Heart right ventricle (tissue), 16 donors: Measurements from ENCODE around the gene FAM20C. TPM values are rescaled to one million over a fixed set of nuclear protein-coding genes. Genes with fewer than 3 reads are reported as not detected.

Source experiments
- ATAC-seq, 8 donors: fragments of 200-7000 bp; cut with Tn5 transposase; one replicate each; pipeline ENCODE4 v1.9.1; 2020; ENCODE audit warnings: mild to moderate bottlenecking in 8 of 8, moderate library complexity in 8 of 8, moderate number of reproducible peaks in 1 of 8
- DNase-seq, 2 donors: peaks; one replicate each; pipeline ENCODE4 v3.0.0-alpha.2; 2020
- H3K27ac ChIP-seq, 10 donors: fragments of 200-600 bp; sonication (generic) in 2 of 10; one replicate each; pipeline versions ENCODE4 v1.5.0 to v1.8.0; 2020 to 2022; ENCODE audit warnings: mild to moderate bottlenecking in 3 of 10
- H3K27me3 ChIP-seq, 7 donors: fragments of 200-600 bp; one replicate each; pipeline ENCODE4 v1.8.0; 2021 to 2022; ENCODE audit warnings: mild to moderate bottlenecking in 2 of 7
- H3K36me3 ChIP-seq, 9 donors: fragments of 200-600 bp; sonication (generic) in 1 of 9; one replicate each; pipeline versions ENCODE4 v1.5.0 to v1.8.0; 2020 to 2022; ENCODE audit warnings: mild to moderate bottlenecking in 2 of 9
- H3K4me1 ChIP-seq, 9 donors: fragments of 200-600 bp; sonication (generic) in 1 of 9; one replicate each; pipeline versions ENCODE4 v1.5.0 to v1.8.0; 2020 to 2022; ENCODE audit warnings: mild to moderate bottlenecking in 4 of 9
- H3K4me3 ChIP-seq, 10 donors: fragments of 200-600 bp; sonication (generic) in 2 of 10; one replicate each; pipeline versions ENCODE4 v1.5.0 to v1.8.0; 2020 to 2022; ENCODE audit warnings: mild to moderate bottlenecking in 7 of 10, moderate library complexity in 2 of 10
- H3K9me3 ChIP-seq, 11 donors: fragments of 200-600 bp in 10 of 11; sonication (generic) in 2 of 11; one replicate each; pipeline versions ENCODE4 v1.5.0 to v1.8.0; 2013 to 2022; ENCODE audit warnings: mild to moderate bottlenecking in 2 of 11, control low read depth in 1 of 11, moderate library complexity in 1 of 11
- CTCF ChIP-seq, 9 donors: fragments of 200-600 bp; sonication (generic) in 2 of 9; IDR thresholded peaks; one replicate each; pipeline versions ENCODE4 v1.5.0 to v1.8.0; 2021 to 2022; ENCODE audit warnings: antibody characterized with exemption in 9 of 9, mild to moderate bottlenecking in 5 of 9, moderate library complexity in 1 of 9
- WGBS, 2 donors: extraction: QIAGEN DNeasy Blood & Tissue Kit; methylation state at CpG; one replicate each; pipeline ENCODE4 v1.1.7; 2013; ENCODE audit warnings: inconsistent platforms in 1 of 2; 5-methylcytosine and 5-hydroxymethylcytosine counted together
- intact Hi-C, 10 donors: fragments of 100-400 bp; cut with DNase I; formaldehyde crosslinking; loops; one replicate each; pipeline versions ENCODE4 v1.11.1 to v1.14.2; 2022
- polyA plus RNA-seq, 2 donors: library from polyadenylated mRNA; stranded (reverse); fragments of 200-250 nt; gene quantifications; one replicate each; pipeline ENCODE4 v1.2.3, GENCODE V29; 2013
- total RNA-seq, 10 donors: library from RNA; stranded (reverse); fragmentation: NEBNext Ultra II Directional in 3 of 10; extraction: Animal tissue kit (Norgen Biotek cat#: 25700) in 3 of 10; gene quantifications; one replicate each; pipeline versions ENCODE4 v1.2.1 to v1.2.4, GENCODE V29; 2021 to 2023
- donor health status: Arrhythmogenic right ventricular cardiomyopathy.
- donor health status: ischemic (EF 13 %, LVEDD 7.1; RV severe dilation, severe dysfunction).
- donor health status: healthy with polysubstance abuse.
- donor health status: DM: no; HTN: yes; CAD: no.
- donor health status: DM: no; HTN: no; CAD: no.
- donor health status: ischemic (EF 25% LVEDD 6.9; RV normal size, moderate dysfunction).
- donor health status: ischemic (EF 25% LVEDD 5.7; RV mildly dilated, moderate dysfunction).
- donor health status: healthy.
- donor health status: DM: yes; HTN: yes; CAD: no.
- donor health status: Ischemic cardiomyopathy.
- donor health status: ischemic (EF 35%, LVEDD 5.7; RV mildly dilated, moderate dysfunction).
- donor health status: nonischemic (EF 11% LVEDD 7.7; RV severe dilation, severe dysfunction).
- donor health status: DM: yes; HTN: yes; CAD: no.
- donor health status: PGD.
- donor health status: ischemic (EF 29% LVEDD 5.4; RV normal size, mild dysfunction).
- donor health status: nonischemic (EF 23%, LVEDD 6.1; RV moderate dilation, normal function).

Gene FAM20C
- total and polyA plus RNA-seq, 12 donors = 12.4 to 59.8 (median 19.2) TPM

- Histone ChIP-seq H3K9me3 (peaks cover 0 to 29% (median 9%) of the 10 kb centered on the region in 11 donors), H3K36me3 (no peaks in the 10 kb centered on the region), H3K27me3 (peaks cover 0 to 35% (median 18%) of the 10 kb centered on the region in 7 donors), H3K4me3 (no peak overlapping the region), H3K4me1 (no peaks in the 10 kb centered on the region), H3K27ac (no peak overlapping the region)
- 90 to 91% methylated on average over 19 of the region's 19 CpGs for WGBS, 2 donors
- no peak for TF ChIP-seq CTCF (IDR thresholded peaks at IDR 0.05)
- ATAC-seq (no peak), DNase-seq (no peak)
- intact Hi-C loops = no loop called here
Observed at GRCh38 chr7:309586-310228, 117.3 kb downstream of the FAM20C start.

Other genes starting within 250 kb of the FAM20C start
- gene FOXL3, start 97.6 kb downstream of the FAM20C start, total RNA-seq = not detected
- not detected for gene FOXL3, start 97.6 kb downstream of the FAM20C start, polyA plus RNA-seq